Astrocyte of the spinal cord (primary cell): ENCODE data around the gene NXN.
"Not testable (repeated sequence)": the region's sequence is repeated elsewhere in the genome, so short reads cannot be mapped to it uniquely, and the experiment has no call there.

ENCODE experiments used
- DNase-seq: peaks from one replicate; pipeline ENCODE4 v3.0.0; 2011; ENCODE audit warnings: low read depth, low spot score
- H3K4me3 ChIP-seq: 2 replicates; pipeline ENCODE4 v1.5.1; 2011; ENCODE audit warnings: low read depth, mild to moderate bottlenecking, low read length, moderate library complexity
- in situ Hi-C: cut with HindIII; loops from 2 replicates; pipeline ENCODE4 v1.10.0; 2017; ENCODE audit warnings: low sequenced_read_pairs
- TF ChIP-seq, protein P1 (sequence below): IDR thresholded peaks from 2 replicates; pipeline ENCODE4 v1.5.1; 2012; ENCODE audit warnings: low read depth, mild to moderate bottlenecking, low read length, inconsistent platforms

NXN gene

GRCh38 chr17:751269-752001 is 228.1 kb downstream of the NXN start:
- DNase-seq: peak; percentile 34
- in situ Hi-C loops: no loop called here
- TF ChIP-seq, protein P1, sequence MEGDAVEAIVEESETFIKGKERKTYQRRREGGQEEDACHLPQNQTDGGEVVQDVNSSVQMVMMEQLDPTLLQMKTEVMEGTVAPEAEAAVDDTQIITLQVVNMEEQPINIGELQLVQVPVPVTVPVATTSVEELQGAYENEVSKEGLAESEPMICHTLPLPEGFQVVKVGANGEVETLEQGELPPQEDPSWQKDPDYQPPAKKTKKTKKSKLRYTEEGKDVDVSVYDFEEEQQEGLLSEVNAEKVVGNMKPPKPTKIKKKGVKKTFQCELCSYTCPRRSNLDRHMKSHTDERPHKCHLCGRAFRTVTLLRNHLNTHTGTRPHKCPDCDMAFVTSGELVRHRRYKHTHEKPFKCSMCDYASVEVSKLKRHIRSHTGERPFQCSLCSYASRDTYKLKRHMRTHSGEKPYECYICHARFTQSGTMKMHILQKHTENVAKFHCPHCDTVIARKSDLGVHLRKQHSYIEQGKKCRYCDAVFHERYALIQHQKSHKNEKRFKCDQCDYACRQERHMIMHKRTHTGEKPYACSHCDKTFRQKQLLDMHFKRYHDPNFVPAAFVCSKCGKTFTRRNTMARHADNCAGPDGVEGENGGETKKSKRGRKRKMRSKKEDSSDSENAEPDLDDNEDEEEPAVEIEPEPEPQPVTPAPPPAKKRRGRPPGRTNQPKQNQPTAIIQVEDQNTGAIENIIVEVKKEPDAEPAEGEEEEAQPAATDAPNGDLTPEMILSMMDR: no peak
- peak overlapping the region; percentile 67 for H3K4me3 ChIP-seq

DNA sequence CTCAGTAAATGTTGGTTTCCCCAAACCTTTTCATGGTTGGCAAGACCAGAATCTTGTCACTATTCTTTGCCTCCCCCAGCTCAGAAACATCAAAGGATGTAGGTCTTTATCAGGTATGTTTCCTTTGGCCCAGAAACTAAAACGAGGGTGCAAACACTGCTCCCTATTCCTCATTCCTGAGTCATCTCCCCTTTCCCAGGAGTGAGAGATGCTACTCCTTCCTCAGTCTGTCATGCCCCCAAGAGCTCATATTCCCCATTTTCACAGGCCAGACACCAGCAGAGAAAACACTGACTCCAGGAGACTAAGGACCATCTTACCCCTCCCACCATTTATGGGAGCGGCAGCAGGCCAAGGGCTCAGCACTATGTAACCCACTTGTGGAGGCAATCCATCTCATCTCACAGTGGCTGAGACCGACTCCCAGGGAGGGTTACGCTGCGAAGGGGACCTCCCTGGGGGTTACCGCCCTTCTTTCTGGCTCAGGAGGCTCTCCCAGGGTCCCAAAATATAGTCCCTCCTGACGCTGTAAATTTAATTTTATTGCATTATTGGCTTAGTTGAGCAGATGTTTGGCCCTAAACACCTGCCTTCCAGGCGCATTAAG is 229.0 kb downstream of the NXN start:
- TF ChIP-seq, protein P1: no peak
- DNase-seq: no peak
- peak overlapping the region; percentile 67 for H3K4me3 ChIP-seq
- in situ Hi-C loops: no loop called here

GRCh38 chr17:749359-749758 is 230.2 kb downstream of the NXN start:
- H3K4me3 ChIP-seq, DNase-seq, in situ Hi-C loops: not testable (repeated sequence)
